HG03159 (cell line): Measurements from ENCODE around the gene SH3PXD2A.
"Not testable (repeated sequence)": the region's sequence is repeated elsewhere in the genome, so short reads cannot be mapped to it uniquely, and the experiment has no call there.

Experiments used
- ATAC-seq: cut with Tn5 transposase; IDR thresholded peaks from one replicate; pipeline ENCODE4 v1.9.1; 2021; ENCODE audit warnings: mild to moderate bottlenecking, moderate library complexity; ENCODE audit not compliant: unreplicated experiment

The SH3PXD2A gene

DNA sequence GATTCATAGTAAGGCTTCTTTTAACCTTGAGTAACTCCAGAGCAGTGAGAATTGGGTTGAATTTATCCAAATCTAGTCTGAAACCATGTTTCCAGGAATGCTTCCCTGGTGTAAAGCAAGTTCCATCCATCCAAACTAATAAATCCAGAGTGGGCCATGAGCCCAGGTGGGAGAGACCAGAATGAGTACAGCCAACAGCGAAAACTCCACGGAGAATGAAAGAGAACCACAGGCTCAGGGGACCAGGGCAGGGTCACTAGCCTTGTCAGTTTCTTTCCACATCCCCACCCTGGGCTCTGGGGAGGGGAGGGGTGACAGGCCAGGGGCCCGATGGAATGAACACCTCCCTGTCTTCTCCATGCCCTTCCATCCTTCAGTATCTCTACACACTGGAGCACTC, 181.8 kb downstream of the SH3PXD2A start:
- ATAC-seq: no peak

DNA sequence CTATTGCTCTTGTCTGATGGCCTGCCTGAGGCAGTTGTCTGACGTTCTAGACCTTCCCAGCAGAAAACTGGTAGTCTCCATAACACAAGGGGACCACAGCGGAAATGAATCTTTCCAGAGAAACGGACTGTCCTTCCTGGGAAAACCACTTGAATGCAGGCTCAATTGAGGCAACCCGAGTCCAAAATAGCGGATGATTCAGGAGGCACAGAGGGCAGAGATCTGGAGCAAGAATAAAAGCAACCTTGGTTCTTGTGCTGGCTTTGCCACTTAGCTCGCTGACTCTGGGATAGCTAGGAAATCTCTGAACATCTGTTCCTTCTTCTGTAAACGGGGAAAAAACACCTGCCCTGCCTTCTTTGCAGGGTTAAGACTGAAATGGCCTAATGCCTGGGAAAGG, 183.0 kb downstream of the SH3PXD2A start:
- no peak for ATAC-seq

DNA sequence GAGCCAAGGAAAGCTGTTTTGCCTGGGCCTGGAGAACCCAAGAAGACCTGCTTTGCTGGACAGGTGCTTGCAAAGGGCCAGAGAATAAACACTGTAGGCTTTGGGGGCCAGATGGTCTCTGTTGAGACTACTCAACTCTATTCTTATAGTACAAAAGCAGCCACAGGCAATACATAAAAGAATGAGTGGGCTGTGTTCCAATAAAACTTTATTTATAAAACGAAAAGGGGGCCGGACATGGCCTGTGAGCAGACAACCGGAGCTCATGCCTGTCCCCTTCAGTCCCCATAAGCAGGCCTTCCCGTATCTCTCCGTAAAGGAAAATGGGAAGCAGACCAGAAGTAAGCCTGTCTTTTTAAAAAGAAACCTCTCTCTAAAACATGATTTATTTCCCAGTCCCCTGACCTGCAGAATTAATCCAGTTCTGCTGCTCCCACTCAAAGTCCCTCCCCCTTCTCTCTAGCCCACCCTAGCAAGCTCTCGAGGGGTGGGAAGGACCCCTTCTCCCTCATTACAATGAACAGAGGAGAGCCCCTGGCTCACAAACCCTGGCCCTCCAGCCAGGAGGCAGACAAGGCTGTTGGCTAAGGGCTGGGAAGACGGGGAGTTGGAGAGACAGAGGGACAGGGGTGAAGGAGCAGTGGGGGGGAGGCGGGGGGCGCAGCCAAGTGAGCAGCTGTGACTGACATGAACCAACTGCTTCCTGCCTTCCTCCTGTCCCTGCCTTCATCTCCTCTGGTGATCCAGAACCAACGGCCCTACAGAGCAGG, 184.1 kb downstream of the SH3PXD2A start:
- ATAC-seq: no peak

DNA sequence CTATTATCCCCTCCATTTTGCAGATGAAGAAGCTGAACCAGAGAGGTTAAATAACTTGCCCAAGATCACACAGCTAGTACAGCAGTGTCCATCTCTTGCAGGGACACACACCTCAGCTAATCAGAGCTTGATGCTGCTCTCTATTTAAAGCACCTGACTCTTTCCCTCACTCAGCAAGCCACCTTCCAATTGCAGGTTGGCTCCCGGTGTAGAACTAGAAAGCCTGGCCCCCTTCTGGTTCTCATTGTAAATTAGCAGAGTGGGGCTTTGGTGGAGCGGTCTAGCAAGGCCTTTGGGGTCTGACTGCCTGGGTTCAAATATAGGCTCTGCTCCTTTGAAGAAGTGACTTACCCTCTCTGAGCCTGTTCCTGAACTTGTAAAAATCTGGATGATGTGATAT, 185.4 kb downstream of the SH3PXD2A start:
- ATAC-seq: no peak

DNA sequence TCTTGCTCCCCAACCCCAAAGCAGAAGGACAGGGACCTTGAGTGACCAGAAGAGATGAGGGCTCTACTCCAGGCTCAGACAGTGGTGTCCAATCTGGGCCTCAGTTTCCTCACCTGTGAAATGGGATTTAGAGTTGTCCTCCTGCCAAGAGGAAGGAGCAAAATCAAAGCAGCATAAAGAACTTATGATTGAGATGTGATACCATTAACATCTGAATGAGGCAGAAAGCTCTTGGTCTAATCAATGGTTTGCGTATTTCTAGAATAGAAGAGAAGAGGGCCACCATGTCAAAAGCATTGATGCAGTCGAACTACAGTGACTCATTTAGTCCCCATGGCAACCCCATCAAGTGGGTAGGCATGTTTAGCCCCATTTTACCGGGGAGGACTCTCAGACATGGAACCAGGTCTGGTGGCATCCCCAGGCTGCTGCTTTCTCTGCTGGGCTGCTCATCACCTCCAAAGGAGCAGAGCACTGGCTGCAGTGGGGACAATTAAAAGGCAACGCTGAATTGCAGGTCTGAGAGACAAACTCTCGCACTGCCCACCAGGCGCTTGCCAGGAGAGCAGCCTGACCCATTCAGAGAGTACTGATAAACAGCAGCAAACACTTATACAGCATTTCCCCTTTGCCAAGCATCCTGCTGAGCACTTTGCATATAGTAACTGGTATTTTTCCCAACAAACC, 186.0 kb downstream of the SH3PXD2A start:
- ATAC-seq: no peak

DNA sequence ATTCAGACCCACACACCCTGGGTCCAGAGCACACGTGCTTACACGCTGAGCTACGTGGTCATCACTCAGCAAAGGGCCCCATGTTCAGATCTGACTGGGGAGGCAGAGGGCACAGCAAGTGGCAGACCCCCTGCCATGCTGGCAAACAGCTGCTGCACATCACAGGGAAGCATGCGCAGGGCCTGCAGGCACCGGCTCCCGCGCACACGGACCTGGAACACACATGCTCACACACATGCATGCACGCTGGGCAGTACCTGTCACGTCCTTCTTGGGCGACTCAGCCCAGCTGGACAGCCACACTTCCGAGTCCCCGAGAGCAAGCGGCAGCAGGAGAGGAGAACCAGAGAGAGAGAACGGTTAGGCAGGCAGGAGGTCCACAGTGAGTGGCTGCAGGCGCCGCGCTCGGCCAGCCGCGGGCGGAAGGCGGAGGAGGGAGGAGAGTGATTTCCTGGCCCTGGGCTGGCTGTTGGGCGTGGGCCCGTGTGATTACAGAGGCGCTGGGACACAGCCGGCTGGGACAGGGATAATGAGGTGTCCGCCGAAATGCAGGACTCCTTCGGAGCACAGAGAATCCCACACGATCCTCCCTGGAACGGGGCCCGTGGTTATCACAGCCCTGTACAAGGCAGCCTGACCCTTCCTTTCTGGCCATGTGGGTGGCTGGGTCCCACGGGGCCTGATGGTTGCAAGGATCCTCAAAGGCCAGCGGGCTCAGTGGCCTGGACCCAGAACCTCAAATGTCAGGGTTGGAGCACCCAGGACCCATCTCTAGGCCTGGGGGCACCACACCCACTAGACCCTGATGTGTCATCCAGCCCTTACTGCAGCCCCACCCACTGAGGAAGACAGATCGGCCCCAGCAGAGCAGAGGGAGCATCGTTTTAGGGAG, 186.8 kb downstream of the SH3PXD2A start:
- no peak for ATAC-seq

DNA sequence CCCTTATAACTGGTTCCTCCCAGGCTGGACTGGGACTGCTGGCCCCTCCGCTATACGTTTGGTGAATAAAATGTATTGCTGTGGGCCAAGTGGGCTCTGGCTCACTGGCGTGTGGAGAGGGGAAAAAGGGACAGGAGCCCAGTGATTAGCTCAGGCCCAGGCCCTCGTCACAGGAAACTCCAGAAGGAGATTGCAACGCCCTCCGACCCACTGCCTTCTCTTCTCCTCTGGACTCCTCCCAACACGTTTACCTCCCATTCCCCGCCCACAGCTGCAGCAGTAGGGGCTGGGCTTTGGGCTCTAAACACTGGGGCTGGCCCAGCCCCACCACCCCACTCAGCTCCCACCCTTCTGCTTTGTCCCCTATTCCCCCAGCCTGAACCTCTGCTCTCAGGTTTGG, 188.0 kb downstream of the SH3PXD2A start:
- no peak for ATAC-seq

DNA sequence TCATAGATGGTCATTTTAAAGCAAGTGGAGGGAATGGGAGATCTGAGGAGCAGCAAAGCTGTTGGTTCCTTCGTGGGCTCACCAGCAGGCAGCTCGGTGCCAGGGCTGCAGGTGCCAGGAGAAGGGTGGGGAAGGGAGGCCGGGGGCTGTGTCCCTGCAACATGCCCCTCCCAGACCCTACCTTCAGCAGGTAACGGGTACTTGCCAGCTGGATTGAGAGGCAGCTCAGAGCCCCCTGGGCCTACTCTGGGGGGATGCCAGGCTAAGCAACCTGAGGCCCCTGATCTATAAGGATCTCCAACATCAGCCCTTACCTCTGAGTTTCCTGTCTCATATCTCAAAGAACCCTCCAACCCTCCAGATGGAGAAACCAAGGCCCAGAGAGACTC, 188.6 kb downstream of the SH3PXD2A start:
- ATAC-seq: no peak

DNA sequence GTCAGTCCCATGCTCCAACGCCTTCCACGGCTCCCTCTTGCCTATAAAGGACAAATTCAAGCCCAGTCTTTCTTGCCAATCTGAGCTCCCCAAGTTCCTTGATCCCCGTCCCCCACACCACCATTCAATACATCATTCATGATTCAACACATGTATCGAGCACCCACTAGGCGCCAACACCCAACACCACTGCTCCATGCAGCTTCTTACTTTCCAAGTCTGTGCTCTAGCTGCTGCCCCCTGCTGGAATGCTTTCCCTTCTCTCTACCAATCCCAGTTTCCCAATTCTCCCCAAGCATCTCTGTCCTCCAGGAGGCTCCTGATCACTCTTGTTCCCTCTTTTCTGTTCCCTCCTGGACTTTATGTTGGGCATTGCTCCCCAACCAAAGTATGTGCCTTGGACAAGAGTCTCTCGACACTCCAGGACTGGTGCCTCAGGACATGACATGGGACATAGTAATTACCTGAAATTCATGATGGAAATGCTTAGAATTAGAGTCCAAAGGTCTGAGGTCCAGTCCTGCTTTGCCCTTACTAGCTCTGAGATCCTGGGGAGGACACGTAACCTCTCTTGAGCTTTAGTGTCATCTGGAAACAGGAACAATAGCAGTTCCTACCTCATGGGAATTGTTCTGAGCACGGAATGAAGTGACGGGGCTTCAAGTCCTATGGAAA, 189.2 kb downstream of the SH3PXD2A start:
- no peak for ATAC-seq

DNA sequence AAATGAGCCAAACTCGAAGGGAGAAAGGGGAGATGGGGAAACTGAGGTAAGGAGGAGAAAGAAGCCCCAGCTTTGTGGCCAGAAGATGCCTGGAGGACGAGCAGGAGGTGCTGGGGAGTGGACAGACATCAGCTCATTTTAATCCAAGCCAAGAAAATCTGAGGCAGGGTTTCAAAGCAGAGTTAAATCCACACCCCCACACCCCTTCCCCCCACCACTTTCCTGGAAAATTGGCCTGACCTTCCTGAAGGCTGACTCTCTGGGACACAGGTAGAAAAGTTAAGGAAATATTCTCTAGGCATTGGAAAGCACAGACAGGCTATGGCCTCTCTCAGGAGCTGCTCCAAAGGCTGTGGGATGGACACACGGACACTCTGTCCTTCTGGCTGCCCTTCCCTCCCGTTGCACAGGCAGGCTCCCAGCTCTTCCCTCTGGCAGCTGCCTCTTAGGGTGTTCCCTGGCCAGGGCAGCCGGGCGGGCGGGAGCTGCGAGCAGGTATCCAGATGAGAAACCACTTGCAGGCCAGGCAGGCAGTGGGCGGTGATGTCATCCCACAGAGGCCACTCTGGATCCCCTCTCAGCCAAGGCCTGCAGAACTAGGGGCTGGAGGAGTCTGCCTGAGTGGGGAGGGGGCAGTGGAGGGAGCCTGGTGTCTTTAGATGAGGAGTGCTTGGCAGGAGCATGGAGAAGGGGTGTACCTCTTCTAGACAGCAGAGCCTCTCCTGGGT, 190.1 kb downstream of the SH3PXD2A start:
- no peak for ATAC-seq

DNA sequence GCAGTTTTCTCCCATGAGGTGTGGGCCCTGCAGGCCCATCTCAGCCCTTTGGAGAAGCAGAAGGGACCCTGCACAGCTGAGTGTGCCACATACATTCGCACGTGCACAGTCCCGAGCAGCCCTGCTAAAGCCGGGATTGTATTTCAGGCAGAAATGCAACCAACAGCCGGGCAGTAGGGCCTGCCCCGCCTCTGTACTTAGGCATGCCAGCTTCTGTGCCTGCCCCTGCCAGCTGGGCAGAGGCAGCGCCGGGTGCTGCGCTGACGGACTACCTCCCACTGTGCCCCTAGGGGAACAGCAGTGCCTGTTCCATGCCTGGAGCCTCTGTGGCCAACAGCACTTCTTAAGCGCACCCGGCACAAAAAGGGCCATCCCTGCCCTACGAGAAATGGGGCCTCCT, 191.6 kb downstream of the SH3PXD2A start:
- no peak for ATAC-seq

DNA sequence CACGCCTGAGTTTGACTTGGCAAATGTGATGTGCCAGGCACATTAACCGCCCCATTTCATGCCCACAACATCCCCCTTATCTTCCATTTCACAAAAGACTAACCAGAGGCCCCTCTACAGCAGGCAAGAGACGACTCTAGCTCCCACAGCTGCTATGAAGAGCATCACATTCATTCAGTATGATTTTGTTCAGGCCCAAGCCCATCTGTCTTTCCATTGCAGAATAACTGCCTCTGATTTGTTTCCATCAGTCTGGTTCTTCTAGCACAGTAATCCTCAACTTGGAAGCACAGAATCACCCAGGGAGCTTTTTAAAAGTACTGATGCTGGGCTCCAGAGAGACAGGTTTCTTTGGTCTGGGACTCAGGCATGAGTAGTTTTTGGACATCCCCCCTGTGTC, 192.1 kb downstream of the SH3PXD2A start:
- ATAC-seq: no peak

DNA sequence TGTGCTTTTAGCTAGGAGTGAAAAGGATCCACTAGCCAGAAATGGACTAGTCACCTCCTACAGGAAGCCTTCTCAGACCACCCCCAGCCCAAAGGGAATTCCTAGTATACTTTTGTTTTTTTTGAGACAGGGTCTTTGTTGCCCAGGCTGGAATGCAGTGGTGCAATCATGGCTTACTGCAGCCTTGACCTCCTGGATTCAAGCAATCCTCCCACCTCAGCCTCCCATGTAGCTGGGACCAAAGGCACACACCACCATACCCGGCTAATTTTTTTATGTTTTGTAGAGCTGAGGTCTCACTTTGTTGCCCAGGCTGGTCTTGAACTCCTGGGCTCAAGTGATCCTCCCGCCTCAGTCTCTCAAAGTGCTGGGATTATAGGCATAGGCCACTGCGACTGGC, 192.7 kb downstream of the SH3PXD2A start:
- not testable (repeated sequence) for ATAC-seq

DNA sequence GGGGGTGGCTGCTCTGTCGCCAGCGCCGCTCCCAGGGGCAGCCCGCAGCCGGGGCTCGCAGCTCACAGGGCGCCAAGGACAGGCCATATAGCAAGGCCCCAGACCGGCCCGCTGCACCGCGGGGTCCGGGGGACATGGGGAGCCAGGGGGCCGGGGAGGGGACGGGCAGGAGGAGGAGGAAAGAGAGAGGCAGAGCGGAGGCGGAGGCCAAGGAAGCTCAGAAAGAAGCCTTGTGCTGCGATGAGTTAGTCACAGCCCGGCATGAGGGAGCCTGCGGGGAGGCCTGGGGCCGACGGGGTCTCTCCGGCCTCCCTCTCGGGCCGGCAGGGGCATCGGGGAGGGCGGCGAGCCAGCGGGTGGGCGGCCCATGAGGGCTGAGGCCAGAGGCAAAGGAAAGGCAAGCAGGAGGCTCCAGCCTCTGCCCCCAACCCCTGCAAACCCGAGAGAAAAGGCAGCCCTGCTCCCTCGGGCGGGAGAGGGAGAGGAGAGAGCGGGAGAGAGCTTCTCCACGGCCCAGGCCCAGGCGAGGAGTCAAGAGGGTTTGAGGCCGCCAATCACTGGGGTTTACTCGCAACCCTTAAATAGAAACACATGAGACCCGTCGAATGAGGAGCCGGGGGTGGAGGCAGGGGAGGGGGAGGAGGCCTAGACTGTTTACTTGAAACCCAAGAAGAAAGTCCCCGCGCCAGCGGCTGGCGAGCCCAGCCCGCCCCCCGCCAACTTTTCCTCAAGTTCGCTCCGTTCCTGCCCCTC, 194.0 kb downstream of the SH3PXD2A start:
- ATAC-seq: no peak

DNA sequence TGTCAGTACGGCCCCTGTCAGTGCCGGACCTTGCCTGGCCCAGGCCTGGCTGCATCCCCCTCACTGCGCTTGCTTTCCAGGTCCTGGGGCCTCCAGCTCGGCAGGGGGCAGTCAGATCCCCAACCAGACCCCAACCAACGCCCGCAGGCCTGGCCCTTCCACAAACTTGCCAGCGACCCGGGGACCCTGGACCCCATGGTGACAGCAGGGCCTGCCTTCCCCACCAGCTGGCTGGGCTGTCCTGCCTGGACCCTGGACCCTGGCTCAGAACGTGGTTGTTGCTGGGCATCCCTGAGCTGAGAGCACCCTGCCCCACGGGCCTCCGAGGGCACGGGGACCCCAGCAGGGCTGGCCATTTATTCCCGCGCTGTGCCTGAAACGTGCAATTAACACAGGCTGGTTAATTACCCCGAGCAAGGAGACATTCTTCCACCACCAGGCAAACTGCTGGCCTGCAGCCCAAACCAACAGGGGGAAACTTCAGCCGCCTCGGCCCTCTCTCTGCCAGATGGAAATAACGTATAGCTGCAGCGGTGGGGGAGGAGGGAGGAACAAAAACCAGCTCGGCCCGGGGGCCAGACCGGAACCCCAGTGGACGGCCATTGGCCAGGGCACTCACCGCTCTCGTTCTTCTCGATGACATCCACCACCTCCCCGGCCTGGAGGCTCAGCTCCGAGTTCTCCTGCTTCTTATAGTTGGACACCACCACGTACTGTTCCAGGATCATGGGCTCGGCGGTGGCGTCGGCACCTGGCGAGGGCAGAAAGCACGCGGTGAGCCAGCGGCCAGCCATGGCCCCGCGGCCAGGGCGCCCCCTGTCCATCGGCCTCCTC, 194.8 kb downstream of the SH3PXD2A start:
- peak; percentile 17 for ATAC-seq

DNA sequence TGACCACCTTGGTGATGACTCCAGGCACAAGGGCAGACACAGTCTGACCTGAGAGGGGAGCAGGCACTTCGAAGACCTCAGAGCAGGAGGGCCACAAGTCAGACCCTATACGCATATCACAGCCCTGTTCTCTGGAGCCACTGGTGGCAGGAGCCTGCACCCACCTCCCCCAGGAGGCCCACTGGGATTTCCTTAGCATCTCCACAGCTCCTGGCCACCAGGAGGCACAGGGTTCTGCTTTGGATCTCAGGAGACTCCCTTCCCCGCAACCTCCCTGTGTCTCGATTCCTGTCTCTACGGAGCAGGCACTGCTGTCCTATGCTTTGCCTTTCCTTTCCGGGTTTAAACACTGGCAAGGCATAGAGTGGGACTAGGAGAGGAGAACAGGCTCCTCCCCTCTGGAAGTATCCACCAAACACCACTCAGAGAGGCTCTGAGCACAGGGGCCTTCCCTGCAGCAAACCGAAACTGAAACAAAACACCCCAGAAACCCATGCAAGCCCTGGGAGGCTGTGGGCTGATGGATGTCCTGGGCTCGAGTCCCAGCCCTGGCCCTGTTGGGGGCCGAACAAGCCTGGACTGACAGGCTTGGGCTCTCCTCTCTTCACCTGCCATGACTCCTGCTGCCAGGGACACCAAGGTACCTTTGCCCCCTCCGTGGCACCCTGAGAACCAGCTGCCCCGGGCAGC, 195.6 kb downstream of the SH3PXD2A start:
- peak; percentile 74 for ATAC-seq

DNA sequence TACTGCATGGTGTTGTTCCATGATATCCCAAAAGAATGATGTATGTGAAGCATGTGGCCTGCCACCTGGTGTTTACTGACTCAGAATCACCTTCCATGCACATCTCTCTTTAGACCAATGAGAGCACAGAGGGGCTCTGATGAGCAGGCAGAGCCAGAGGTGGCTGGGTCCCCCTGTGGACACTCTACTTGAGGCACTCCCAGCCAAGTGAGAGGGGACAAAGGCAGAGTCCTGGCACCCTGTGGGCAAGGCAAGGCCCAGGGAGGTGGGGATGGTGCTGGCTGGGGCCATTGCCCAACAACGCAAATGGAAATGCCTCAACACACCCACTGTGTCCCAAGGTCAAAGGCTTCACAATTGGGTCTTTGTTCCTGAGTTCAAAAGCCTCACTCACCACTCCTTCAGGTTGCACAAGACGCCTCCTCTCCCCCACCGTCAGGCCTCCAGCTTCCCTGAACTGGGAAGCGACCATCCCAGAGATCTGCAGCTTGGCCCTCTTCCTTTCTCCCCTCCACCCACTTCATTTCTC, 197.3 kb downstream of the SH3PXD2A start:
- no peak for ATAC-seq

DNA sequence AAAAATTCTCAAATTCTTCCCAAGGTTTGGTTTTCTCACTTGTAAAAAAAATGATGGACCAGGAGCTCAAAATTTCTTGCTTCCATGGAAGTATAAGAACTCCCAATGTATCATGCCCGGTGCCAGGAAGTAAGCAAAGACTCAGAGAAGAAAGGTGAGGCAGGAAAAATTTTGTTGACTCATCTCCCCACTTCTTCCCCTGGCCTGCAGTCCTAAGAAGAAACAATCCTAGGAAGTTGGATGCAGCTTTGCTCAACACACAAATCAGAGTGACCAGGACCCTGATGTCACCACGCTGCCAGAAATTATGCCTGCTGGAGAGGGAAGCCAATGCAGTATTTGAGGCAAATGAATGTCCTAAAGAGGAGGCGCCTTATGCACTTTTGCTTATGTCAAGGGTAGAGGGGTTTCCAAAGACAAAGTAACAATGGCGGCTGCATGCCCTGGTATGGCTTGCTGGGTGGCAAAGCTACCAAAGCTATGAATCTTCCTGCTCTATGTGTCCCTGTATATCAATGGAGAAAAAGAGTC, 198.2 kb downstream of the SH3PXD2A start:
- ATAC-seq: no peak
